ENCODE measurements around the gene SMC3. TPM values are rescaled to one million over a fixed set of nuclear protein-coding genes. Genes with fewer than 3 reads are reported as not detected.
"Not testable (repeated sequence)": the region's sequence is repeated elsewhere in the genome, so short reads cannot be mapped to it uniquely, and the experiment has no call there.

The SMC3 gene
- total RNA-seq, 6 experiments from 2014 or later = 26.0 to 40.5 (median 38.0) TPM

- H3K27ac Mint-ChIP-seq = peak overlapping the region; percentile 82
- DNase-seq = peak; percentile 70
Measured at GRCh38 chr10:110525349-110526260, 41.9 kb upstream of the SMC3 start.

GRCh38 chr10:110527731-110528171, 39.7 kb upstream of the SMC3 start:
- Mint-ChIP-seq H3K27me3 (ENCODE audit: insufficient read depth) (peaks cover 5% of the 10 kb centered on the region), H3K36me3 (ENCODE audit: low read depth) (no peaks in the 10 kb centered on the region), H3K4me1 (ENCODE audit: low read depth) (peaks cover 80% of the 10 kb centered on the region), H3K27ac (peak overlapping the region; percentile 72), H3K4me3 (peak overlapping the region; percentile 41), H3K9me3 (no peaks in the 10 kb centered on the region)
- TF ChIP-seq CTCF (IDR thresholded peaks at IDR 0.05) = no peak
- DNase-seq = no peak

More at GRCh38 chr10:110525349-110526260, 41.9 kb upstream of the SMC3 start:
- Mint-ChIP-seq H3K4me1 (ENCODE audit: low read depth) (peaks cover 83% of the 10 kb centered on the region), H3K4me3 (peak overlapping the region; percentile 37), H3K36me3 (ENCODE audit: low read depth) (peaks cover under 1% of the 10 kb centered on the region; the same call in 1 of the 2 replicates), H3K9me3 (no peaks in the 10 kb centered on the region), H3K27me3 (ENCODE audit: insufficient read depth) (peaks cover 5% of the 10 kb centered on the region)
- TF ChIP-seq CTCF (IDR thresholded peaks at IDR 0.05) = no peak

GRCh38 chr10:110528224-110528996, 39.1 kb upstream of the SMC3 start:
- Mint-ChIP-seq H3K27ac (peak overlapping the region; percentile 72), H3K27me3 (ENCODE audit: insufficient read depth) (peaks cover 5% of the 10 kb centered on the region), H3K4me3 (peak overlapping the region; percentile 24), H3K36me3 (ENCODE audit: low read depth) (no peaks in the 10 kb centered on the region), H3K9me3 (no peaks in the 10 kb centered on the region), H3K4me1 (ENCODE audit: low read depth) (peaks cover 80% of the 10 kb centered on the region)
- no peak for TF ChIP-seq CTCF (IDR thresholded peaks at IDR 0.05)
- DNase-seq = no peak

GRCh38 chr10:110528997-110529524, 38.4 kb upstream of the SMC3 start:
- not testable (repeated sequence) for DNase-seq; H3K27me3 Mint-ChIP-seq (ENCODE audit: insufficient read depth); H3K36me3 Mint-ChIP-seq (ENCODE audit: low read depth); H3K9me3 Mint-ChIP-seq
- Mint-ChIP-seq H3K4me1 (ENCODE audit: low read depth) (peaks cover 75% of the 10 kb centered on the region), H3K4me3 (peak overlapping the region; percentile 24), H3K27ac (peak overlapping the region; percentile 72)

GRCh38 chr10:110529596-110530011, 37.9 kb upstream of the SMC3 start:
- Mint-ChIP-seq H3K4me3 (peak overlapping the region; percentile 24; the same call in 1 of the 2 replicates), H3K4me1 (ENCODE audit: low read depth) (peaks cover 74% of the 10 kb centered on the region), H3K9me3 (no peaks in the 10 kb centered on the region), H3K27ac (peak overlapping the region; percentile 72), H3K27me3 (ENCODE audit: insufficient read depth) (peaks cover 5% of the 10 kb centered on the region), H3K36me3 (ENCODE audit: low read depth) (no peaks in the 10 kb centered on the region)
- no peak for DNase-seq
- TF ChIP-seq CTCF (IDR thresholded peaks at IDR 0.05) = no peak
